H1 (cell line): ENCODE data around the gene C20orf141.

Experiments
- SIX5 ChIP-seq: IDR thresholded peaks from 2 replicates; pipeline ENCODE4 v1.6.1; 2011; ENCODE audit warnings: mild to moderate bottlenecking, low read depth, low read length
- TCF12 ChIP-seq: IDR thresholded peaks from 2 replicates; pipeline ENCODE4 v1.6.1; 2011; ENCODE audit warnings: low read depth, mild to moderate bottlenecking, low read length

- no peak for TF ChIP-seq TCF12
- no peak for TF ChIP-seq SIX5
Measured at GRCh38 chr20:2820896-2821869, 6.4 kb downstream of the C20orf141 start.
